ENCODE results near the gene ETFRF1. TPM values are rescaled to one million over a fixed set of nuclear protein-coding genes. Genes with fewer than 3 reads are reported as not detected.

ETFRF1 gene
- total RNA-seq, 1 donor from 2014 or later: 20.7 TPM

Other genes with a start within 250 kb of the ETFRF1 start
- 108 to 125 TPM (median 121 TPM) in 3 replicates for gene BCAT1, start 246.1 kb upstream of the ETFRF1 start, total RNA-seq
- gene DNAI7, start 77 bp upstream of the ETFRF1 start, total RNA-seq: 0.70 to 1.5 TPM (median 0.84 TPM) in 3 replicates
- gene KRAS, start 55.7 kb downstream of the ETFRF1 start, total RNA-seq: 34.4 to 38.2 TPM (median 37.9 TPM) in 3 replicates